ENCODE results near the gene MYOZ1. TPM values are rescaled to one million over a fixed set of nuclear protein-coding genes. Genes with fewer than 3 reads are reported as not detected.

The MYOZ1 gene
- total RNA-seq, 1 experiment from 2014 or later, result not detected

DNA sequence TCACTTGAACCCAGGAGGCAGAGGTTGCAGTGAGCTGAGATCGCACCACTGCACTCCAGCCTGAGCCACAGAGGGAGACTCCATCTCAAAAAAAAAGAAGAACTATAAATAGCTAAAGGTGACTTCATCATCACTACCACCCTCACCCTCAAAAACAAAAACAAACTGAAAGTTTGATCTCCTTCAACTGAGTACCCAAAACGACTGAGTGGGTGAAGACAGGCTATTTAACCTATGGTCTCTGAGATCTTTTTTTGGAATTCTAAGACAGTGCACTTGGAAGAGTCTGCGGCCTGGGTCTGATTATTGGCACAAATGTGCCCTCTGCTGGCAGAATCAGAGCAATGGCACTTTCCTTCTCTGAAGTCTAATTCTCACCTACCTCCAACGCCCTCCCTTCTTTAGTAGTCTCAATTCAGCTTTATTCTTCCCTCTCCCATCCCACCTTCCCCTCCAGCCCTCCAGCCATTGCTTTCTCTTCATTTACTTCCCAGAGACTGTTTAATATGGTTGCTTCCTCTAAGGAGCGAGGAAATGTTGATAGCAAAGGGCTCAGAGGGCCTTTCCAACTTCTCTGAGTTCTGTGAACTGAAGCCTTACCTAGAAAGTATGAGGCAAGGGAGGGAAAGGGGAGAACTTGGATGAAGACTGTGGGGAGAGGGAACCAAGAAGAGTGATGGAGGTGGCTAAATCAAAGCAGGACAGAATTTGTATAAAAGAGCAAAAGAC lies 2.9 kb upstream of the MYOZ1 start:
- ChIA-PET RAD21 (ENCODE audit: low non-redundant PET in 1 of 2, low total read pairs in 2 of 2, uncharacterized antibody in 2 of 2, unreplicated experiment in 2 of 2) (interaction anchor here (0.6 to 1.3 kb wide), 5 partner anchors 18 to 253 kb away, joined by 3 to 9 read pairs (median 3); no protein-coding TSS in a partner anchor), POLR2A (interaction anchor here (0.7 to 1.6 kb wide), 2 partner anchors 19 to 397 kb away, joined by 3 to 4 read pairs; partner anchors contain the start of gene DNAJC9), CTCF (interaction anchor here (1.1 to 4.1 kb wide), 4 partner anchors 18 to 380 kb away, joined by 5 to 36 read pairs (median 6); no protein-coding TSS in a partner anchor)
- Histone ChIP-seq H3K9ac (ENCODE audit: low read length) (no peak overlapping the region), H3K4me3 (replicated peaks in 1 of 2; ENCODE audit: low read depth in 1 of 2, low read length in 2 of 2) (no peak overlapping the region), H4K20me1 (ENCODE audit: insufficient read depth) (no peaks in the 10 kb centered on the region), H3K27me3 (ENCODE audit: insufficient read depth, low read length) (no peaks in the 10 kb centered on the region), H3K36me3 (ENCODE audit: control insufficient read depth in 1 of 2, insufficient read depth in 2 of 2, low read length in 2 of 2) (no peaks in the 10 kb centered on the region), H3K27ac (ENCODE audit: low read depth, low read length) (no peak overlapping the region), H3K9me3 (ENCODE audit: control insufficient read depth in 1 of 2, insufficient read depth in 1 of 2, low read depth in 1 of 2, low read length in 2 of 2) (no peaks in the 10 kb centered on the region), H3K4me2 (ENCODE audit: low read length) (no peak overlapping the region), H3K79me2 (ENCODE audit: insufficient read depth, low read length) (no peaks in the 10 kb centered on the region), H2AFZ (ENCODE audit: low read depth, low read length, poor library complexity, severe bottlenecking) (no peak overlapping the region), H3K9me2 (ENCODE audit: insufficient read depth) (no peaks in the 10 kb centered on the region), H3K4me1 (ENCODE audit: control insufficient read depth in 1 of 2, insufficient read depth in 2 of 2, low read length in 2 of 2) (peaks cover 0 to 9% of the 10 kb centered on the region in 2 experiments; a peak in 3 of 4 replicates)
- no TSS peak for BruUV-seq (replicated peaks)
- intact Hi-C loops (cut with micrococcal nuclease), result loop anchor here (1.0 to 5.0 kb wide), 3 partner anchors 115 to 397 kb away; partner anchors contain the start of gene DNAJC9
- ATAC-seq (peak; percentile 93), DNase-seq (ENCODE audit: low read depth, low spot score) (peak; percentile 58)
- TF ChIP-seq ATF3 (IDR thresholded peaks at IDR 0.05) (no peak), TCF7L2 (IDR thresholded peaks at IDR 0.05; ENCODE audit: borderline replicate concordance, extremely low read depth, insufficient read depth, insufficient read length) (no peak), RAD21 (IDR thresholded peaks at IDR 0.05; ENCODE audit: low read depth) (peak; percentile 99), EZH2phosphoT487 (IDR thresholded peaks at IDR 0.05; ENCODE audit: borderline replicate concordance) (no peak), CBX3 (IDR thresholded peaks at IDR 0.05; ENCODE audit: low read depth) (no peak), EZH2 (IDR thresholded peaks at IDR 0.05) (no peak), CEBPB (IDR thresholded peaks at IDR 0.05; ENCODE audit: low read depth) (no peak), CTCF (IDR thresholded peaks at IDR 0.05 in 2 of 3, conservative IDR thresholded peaks at IDR 0.05 in 1 of 3; ENCODE audit: borderline replicate concordance in 1 of 3, insufficient read depth in 1 of 3, low read depth in 2 of 3, low read length in 2 of 3) (peak; percentile 75 to 93 (median 87)), POLR2AphosphoS5 (IDR thresholded peaks at IDR 0.05; ENCODE audit: low read depth, low read length) (no peak)
- TF ChIP-seq, protein P1, sequence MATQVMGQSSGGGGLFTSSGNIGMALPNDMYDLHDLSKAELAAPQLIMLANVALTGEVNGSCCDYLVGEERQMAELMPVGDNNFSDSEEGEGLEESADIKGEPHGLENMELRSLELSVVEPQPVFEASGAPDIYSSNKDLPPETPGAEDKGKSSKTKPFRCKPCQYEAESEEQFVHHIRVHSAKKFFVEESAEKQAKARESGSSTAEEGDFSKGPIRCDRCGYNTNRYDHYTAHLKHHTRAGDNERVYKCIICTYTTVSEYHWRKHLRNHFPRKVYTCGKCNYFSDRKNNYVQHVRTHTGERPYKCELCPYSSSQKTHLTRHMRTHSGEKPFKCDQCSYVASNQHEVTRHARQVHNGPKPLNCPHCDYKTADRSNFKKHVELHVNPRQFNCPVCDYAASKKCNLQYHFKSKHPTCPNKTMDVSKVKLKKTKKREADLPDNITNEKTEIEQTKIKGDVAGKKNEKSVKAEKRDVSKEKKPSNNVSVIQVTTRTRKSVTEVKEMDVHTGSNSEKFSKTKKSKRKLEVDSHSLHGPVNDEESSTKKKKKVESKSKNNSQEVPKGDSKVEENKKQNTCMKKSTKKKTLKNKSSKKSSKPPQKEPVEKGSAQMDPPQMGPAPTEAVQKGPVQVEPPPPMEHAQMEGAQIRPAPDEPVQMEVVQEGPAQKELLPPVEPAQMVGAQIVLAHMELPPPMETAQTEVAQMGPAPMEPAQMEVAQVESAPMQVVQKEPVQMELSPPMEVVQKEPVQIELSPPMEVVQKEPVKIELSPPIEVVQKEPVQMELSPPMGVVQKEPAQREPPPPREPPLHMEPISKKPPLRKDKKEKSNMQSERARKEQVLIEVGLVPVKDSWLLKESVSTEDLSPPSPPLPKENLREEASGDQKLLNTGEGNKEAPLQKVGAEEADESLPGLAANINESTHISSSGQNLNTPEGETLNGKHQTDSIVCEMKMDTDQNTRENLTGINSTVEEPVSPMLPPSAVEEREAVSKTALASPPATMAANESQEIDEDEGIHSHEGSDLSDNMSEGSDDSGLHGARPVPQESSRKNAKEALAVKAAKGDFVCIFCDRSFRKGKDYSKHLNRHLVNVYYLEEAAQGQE (IDR thresholded peaks at IDR 0.05; ENCODE audit: low read depth), result no peak
